DMS 273 (cell line): ENCODE results near the gene TTC16.

Source experiments
- DNase-seq: peaks from one replicate; lab custom pipeline; 2025; ENCODE audit not compliant: unreplicated experiment; lab: John Stamatoyannopoulos, UW

TTC16 gene

GRCh38 chr9:127763918-127764384 is 48.1 kb downstream of the TTC16 start:
- no peak for DNase-seq

DNA sequence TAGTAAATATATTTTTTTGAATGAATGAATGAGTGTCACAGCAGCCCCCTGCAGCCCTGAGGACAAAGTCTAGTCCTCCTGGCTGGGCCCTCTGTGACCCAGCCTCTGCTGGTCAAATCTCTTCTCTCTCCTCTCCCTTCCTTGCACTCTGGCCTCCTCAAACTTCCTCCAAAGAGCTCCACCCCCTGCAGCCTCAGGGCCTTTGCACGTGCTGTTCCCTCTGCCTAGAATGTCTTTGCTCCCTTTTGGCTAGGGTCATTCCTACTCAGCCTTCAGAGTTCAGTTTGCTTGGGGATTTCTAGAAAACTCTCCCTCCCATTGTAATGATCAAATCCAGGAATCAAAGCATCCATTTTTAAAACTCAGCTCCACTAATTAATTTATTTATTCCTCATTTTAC is 49.5 kb downstream of the TTC16 start:
- no peak for DNase-seq

GRCh38 chr9:127767410-127767809 is 51.5 kb downstream of the TTC16 start:
- DNase-seq = peak; percentile 60

- no peak for DNase-seq
Measured at GRCh38 chr9:127767909-127768331, 52.0 kb downstream of the TTC16 start.

GRCh38 chr9:127768698-127769097 is 52.8 kb downstream of the TTC16 start:
- DNase-seq = no peak

DNA sequence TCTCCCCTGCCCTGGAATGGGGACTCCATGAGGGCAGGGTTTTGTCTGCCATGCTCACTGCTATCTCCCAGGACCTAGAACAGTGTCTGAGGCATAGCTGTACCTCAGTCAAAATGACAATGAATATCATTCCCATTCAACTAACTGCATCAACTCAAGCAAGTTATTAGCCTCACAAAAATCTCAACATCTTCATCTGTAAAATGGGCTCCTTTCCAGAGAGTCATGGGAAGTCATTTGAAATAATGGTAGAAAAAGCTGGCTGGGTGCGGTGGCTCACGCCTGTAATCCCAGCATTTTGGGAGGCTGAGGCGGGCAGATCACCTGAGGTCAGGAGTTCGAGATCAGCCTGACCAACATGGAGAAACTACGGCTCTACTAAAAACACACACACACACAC is 53.2 kb downstream of the TTC16 start:
- DNase-seq = no peak

DNA sequence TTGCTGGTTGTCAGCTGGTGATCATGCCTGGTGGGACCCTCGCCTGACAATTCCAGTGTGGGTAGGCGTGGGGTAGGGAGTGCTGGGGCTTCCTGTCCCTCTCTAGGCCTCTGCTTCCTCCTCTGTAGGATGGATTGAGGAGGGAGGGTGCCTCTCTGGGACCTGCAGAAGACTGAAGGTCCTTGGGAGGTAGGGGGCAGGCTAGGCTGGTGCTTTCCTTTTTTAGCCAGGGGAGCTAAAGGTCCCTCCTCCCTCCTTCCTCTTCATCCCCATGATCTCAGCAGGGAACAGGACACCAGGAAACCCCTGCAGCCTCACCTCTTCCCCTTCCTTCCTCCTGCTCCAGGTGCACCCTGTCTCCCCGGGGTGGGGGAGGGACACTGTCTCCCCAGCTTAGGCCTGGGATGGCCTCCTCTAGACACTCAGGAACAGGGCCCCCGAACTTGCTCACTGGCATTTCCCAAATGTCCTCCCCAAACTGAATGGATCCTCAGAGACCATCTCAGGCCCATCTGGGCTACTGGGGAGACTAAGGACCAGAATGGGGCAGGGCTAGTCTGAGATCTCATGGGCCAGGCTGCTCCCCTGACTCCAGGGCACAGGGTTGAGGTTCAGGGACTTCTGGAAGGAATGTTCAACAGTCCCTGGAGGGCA is 54.2 kb downstream of the TTC16 start:
- no peak for DNase-seq

DNA sequence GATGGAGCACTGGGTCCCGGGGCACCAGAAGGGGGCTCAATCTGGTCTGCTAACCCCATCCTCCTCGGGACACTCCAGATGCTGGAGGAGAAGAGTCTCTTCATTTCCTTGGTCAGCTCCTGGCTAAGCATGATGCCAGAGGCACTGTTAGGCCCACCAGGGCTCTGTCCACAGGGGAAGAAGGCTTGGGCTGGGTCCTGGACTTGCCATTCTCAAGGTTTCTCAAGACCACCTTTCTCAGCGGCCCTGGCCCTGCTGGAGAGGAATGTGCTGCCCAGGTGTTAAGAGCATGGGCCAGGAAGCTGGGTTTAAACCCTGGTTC is 54.7 kb downstream of the TTC16 start:
- DNase-seq = no peak

DNA sequence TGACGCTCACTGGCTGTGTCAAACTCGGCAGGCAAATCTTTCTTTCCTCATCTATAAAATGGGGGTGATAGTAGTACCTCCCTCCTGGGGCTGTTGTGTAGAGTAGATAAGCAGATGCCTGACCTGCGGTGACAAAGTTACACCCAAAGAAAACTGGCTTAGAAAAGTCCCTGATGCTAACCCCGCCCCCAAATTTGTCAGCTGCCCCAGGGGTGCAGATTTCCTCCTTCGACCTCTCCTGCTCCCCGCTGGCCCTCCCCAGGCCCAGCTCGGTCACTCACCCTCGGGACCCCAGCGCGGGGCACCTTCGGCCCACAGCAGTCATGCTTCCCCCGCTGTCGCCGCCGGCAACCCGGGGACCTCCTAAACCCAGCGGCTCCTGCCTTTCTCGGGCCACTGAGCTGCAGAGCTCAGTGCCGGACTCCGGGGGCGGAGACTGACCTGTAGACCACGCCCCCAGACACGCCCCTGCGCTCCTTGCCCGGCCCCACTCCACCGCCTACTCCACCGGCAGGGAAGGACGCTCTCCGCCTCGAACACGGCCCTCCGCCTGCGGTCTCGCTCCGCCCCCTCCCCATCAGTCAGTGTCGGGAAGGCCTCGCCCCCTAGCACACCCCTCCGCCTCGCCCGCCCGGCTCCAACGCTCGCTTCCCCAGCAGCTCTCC is 55.2 kb downstream of the TTC16 start:
- DNase-seq = peak; percentile 98

- no peak for DNase-seq
Measured at GRCh38 chr9:127771570-127772189, 55.8 kb downstream of the TTC16 start.

- no peak for DNase-seq
Measured at GRCh38 chr9:127772603-127773002, 56.7 kb downstream of the TTC16 start.

GRCh38 chr9:127773272-127773671 is 57.4 kb downstream of the TTC16 start:
- no peak for DNase-seq

DNA sequence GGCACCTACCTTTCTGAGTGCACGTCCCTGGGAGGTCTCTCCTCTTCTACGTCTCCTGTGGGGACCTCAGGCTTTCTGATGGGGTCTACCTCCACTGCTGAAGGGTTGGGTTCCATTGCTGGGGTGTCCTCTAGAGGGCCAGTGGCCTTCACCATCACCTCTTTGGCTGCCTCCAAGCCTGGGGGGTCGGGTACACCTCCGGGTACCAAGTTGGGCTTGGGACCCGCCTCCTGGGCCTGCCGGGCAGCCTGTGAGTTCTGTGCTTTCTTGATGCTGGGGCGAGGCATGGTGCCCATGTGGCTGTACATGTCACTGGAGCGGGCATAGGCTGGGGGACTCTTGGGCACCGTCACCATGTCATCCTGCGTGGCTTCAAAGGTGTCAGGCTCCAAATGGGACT is 58.1 kb downstream of the TTC16 start:
- DNase-seq = no peak

GRCh38 chr9:127776195-127776923 is 60.5 kb downstream of the TTC16 start:
- DNase-seq = peak; percentile 54

DNA sequence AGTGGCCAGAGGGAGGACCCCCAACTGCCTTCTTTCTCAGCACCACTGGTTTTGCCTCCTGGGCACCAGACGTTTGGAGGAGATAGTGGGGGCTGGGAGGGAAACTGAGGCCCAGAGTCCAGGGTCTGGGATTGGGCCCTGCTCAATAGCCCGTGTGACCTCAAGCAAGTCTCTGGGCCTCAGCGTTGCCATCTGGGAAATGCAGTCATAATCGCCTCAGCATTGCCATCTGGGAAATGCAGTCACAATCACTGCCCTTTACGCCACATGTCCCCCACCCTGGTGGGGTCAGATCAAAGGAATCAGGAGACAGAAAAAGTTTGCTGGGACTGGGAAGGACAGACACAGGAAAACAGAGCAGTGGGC is 61.0 kb downstream of the TTC16 start:
- no peak for DNase-seq

DNA sequence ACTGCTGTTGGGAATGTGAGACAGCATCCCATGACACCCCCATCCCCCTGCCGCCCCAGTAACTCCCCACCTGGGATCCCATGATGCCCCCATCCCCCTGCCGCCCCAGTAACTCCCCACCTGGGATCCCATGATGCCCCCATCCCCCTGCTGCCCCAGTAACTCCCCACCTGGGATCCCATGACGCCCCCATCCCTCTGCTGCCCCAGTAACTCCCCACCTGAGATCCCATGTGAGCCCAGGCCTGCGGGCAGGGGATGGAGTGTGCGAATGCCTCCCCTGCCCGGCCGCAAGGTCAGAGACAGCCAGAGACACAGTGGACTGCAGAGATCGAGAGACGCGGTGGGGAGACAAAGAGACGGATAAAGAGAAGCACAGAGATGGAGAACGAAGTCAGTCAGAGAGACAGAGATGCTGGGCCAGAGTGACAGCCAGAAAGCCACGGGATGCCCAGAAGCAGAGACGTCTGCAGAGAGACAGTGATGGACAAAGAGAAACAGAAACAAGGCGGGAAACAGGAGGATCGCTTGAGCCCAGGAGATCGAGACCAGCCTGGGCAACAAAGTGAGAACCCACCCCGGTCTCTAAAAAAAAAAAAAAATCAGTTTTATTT is 61.6 kb downstream of the TTC16 start:
- DNase-seq = no peak

GRCh38 chr9:127778280-127779135 is 62.6 kb downstream of the TTC16 start, which contains the start of gene SH2D3C:
TSS of gene SH2D3C (minus strand) at chr9:127778666. CDS start at chr9:127778627, 39 bp downstream.
- DNase-seq = no peak

GRCh38 chr9:127779136-127779981 is 63.5 kb downstream of the TTC16 start:
- peak; percentile 24 for DNase-seq

- no peak for DNase-seq
Measured at GRCh38 chr9:127780126-127780885, 64.4 kb downstream of the TTC16 start.
